ENCODE results near the gene HSH2D. TPM values are rescaled to one million over a fixed set of nuclear protein-coding genes. Genes with fewer than 3 reads are reported as not detected.
"Not testable (repeated sequence)": the region's sequence is repeated elsewhere in the genome, so short reads cannot be mapped to it uniquely, and the experiment has no call there.

The HSH2D gene
- 1 to 10 TPM in 1 of 8 experiments, under 1 TPM in 4, not detected in 3; 0.14 to 1.1 (median 0.36) TPM for total RNA-seq

- Histone ChIP-seq H3K27ac (no peak within 1 kb of the TSS), H3K4me3 (no peak within 1 kb of the TSS), H3K4me1 (replicated peaks in 1 of 2) (no peaks in the 10 kb centered on the region)
- 0 to 100% (median 67%) methylated on average over 1 to 5 of the region's 13 CpGs; no CpG with 5 or more reads in 3 of the 10 experiments for WGBS, 10 experiments
- ATAC-seq (replicated peaks in 6 of 8): no peak
- in situ Hi-C loops (cut with MboI; ENCODE audit: low pct_unique_long_range_greater_than_20kb in 2 of 9, low sequenced_read_pairs in 9 of 9, unreplicated experiment in 9 of 9): no loop called here
These were observed at the start of gene HSH2D for GRCh38 chr19:16143399-16144215. Gene HSH2D, plus strand, starts transcription at chr19:16143685. Its CDS starts 5,066 bp downstream, at chr19:16148751.

- ATAC-seq (replicated peaks in 6 of 8): no peak
- in situ Hi-C loops (cut with MboI; ENCODE audit: low pct_unique_long_range_greater_than_20kb in 2 of 9, low sequenced_read_pairs in 9 of 9, unreplicated experiment in 9 of 9): no loop called here
These were observed 49.0 kb upstream of the HSH2D start for GRCh38 chr19:16094360-16095070.

GRCh38 chr19:16095071-16095571 is 48.4 kb upstream of the HSH2D start:
- 63 to 100% (median 88%) methylated on average over 3 to 9 of the region's 13 CpGs; no CpG with 5 or more reads in 3 of the 10 experiments for WGBS, 10 experiments
- H3K4me3 ChIP-seq: no peak overlapping the region
- H3K4me1 ChIP-seq (replicated peaks in 1 of 2): no peaks in the 10 kb centered on the region
- in situ Hi-C loops (cut with MboI; ENCODE audit: low pct_unique_long_range_greater_than_20kb in 2 of 9, low sequenced_read_pairs in 9 of 9, unreplicated experiment in 9 of 9): no loop called here
- H3K27ac ChIP-seq: no peak overlapping the region
- no peak for ATAC-seq (replicated peaks in 6 of 8)

More at GRCh38 chr19:16094360-16095070, 49.0 kb upstream of the HSH2D start:
- WGBS, 10 experiments: 75 to 100% (median 97%) methylated on average over 1 to 8 of the region's 10 CpGs; no CpG with 5 or more reads in 1 of the 10 experiments
- Histone ChIP-seq H3K27ac (no peak overlapping the region), H3K4me1 (replicated peaks in 1 of 2) (no peaks in the 10 kb centered on the region), H3K4me3 (no peak overlapping the region)

- Histone ChIP-seq H3K4me1 (replicated peaks in 1 of 2) (no peaks in the 10 kb centered on the region), H3K27ac (no peak overlapping the region), H3K4me3 (no peak overlapping the region)
- ATAC-seq (replicated peaks in 6 of 8): no peak
- WGBS, 10 experiments: 70 to 100% (median 96%) methylated on average over 1 to 8 of the region's 10 CpGs; no CpG with 5 or more reads in 1 of the 10 experiments
- in situ Hi-C loops (cut with MboI; ENCODE audit: low pct_unique_long_range_greater_than_20kb in 2 of 9, low sequenced_read_pairs in 9 of 9, unreplicated experiment in 9 of 9): no loop called here
These were observed 47.1 kb upstream of the HSH2D start for GRCh38 chr19:16096280-16096855.

- no peak for ATAC-seq (replicated peaks in 6 of 8)
- H3K4me3 ChIP-seq: no peak overlapping the region
- 88 to 100% (median 99%) methylated on average over 1 to 6 of the region's 6 CpGs for WGBS, 10 experiments
- no peaks in the 10 kb centered on the region for H3K4me1 ChIP-seq (replicated peaks in 1 of 2)
- H3K27ac ChIP-seq: no peak overlapping the region
- in situ Hi-C loops (cut with MboI; ENCODE audit: low pct_unique_long_range_greater_than_20kb in 2 of 9, low sequenced_read_pairs in 9 of 9, unreplicated experiment in 9 of 9): no loop called here
These were observed 45.1 kb upstream of the HSH2D start for GRCh38 chr19:16098416-16098768.

GRCh38 chr19:16098821-16099220 is 44.7 kb upstream of the HSH2D start:
- Histone ChIP-seq H3K4me3 (no peak overlapping the region), H3K27ac (no peak overlapping the region), H3K4me1 (replicated peaks in 1 of 2) (no peaks in the 10 kb centered on the region)
- in situ Hi-C loops (cut with MboI; ENCODE audit: low pct_unique_long_range_greater_than_20kb in 2 of 9, low sequenced_read_pairs in 9 of 9, unreplicated experiment in 9 of 9): no loop called here
- no peak for ATAC-seq (replicated peaks in 6 of 8)
- 83 to 100% (median 89%) methylated on average over 1 to 4 of the region's 6 CpGs; no CpG with 5 or more reads in 3 of the 10 experiments for WGBS, 10 experiments

- ATAC-seq (replicated peaks in 6 of 8); in situ Hi-C loops (cut with MboI; ENCODE audit: low pct_unique_long_range_greater_than_20kb in 2 of 9, low sequenced_read_pairs in 9 of 9, unreplicated experiment in 9 of 9); H3K4me3 ChIP-seq; H3K4me1 ChIP-seq (replicated peaks in 1 of 2); H3K27ac ChIP-seq: not testable (repeated sequence)
- WGBS, 10 experiments: 65 to 100% (median 96%) methylated on average over 2 to 8 of the region's 8 CpGs; no CpG with 5 or more reads in 1 of the 10 experiments
These were observed 44.0 kb upstream of the HSH2D start for GRCh38 chr19:16099314-16099965.

GRCh38 chr19:16100524-16100923 is 43.0 kb upstream of the HSH2D start:
- H3K4me3 ChIP-seq: no peak overlapping the region
- no peak for ATAC-seq (replicated peaks in 6 of 8)
- H3K4me1 ChIP-seq (replicated peaks in 1 of 2): no peaks in the 10 kb centered on the region
- no peak overlapping the region for H3K27ac ChIP-seq
- WGBS, 10 experiments: 83 to 100% (median 100%) methylated on average over 1 to 4 of the region's 4 CpGs; no CpG with 5 or more reads in 5 of the 10 experiments
- in situ Hi-C loops (cut with MboI; ENCODE audit: low pct_unique_long_range_greater_than_20kb in 2 of 9, low sequenced_read_pairs in 9 of 9, unreplicated experiment in 9 of 9): no loop called here

- Histone ChIP-seq H3K4me3 (no peak overlapping the region), H3K4me1 (replicated peaks in 1 of 2) (no peaks in the 10 kb centered on the region), H3K27ac (no peak overlapping the region)
- in situ Hi-C loops (cut with MboI; ENCODE audit: low pct_unique_long_range_greater_than_20kb in 2 of 9, low sequenced_read_pairs in 9 of 9, unreplicated experiment in 9 of 9): no loop called here
- WGBS, 10 experiments: 77 to 100% (median 93%) methylated on average over 2 to 6 of the region's 6 CpGs; no CpG with 5 or more reads in 2 of the 10 experiments
- no peak for ATAC-seq (replicated peaks in 6 of 8)
These were observed 38.8 kb upstream of the HSH2D start for GRCh38 chr19:16104722-16105121.

GRCh38 chr19:16106121-16106520 is 37.4 kb upstream of the HSH2D start:
- no peak overlapping the region for H3K27ac ChIP-seq
- peak in 3 of 8 experiments; percentile 12 to 63 (median 45) for ATAC-seq (replicated peaks in 6 of 8)
- no peaks in the 10 kb centered on the region for H3K4me1 ChIP-seq (replicated peaks in 1 of 2)
- WGBS, 10 experiments: 0 to 23% (median 6%) methylated on average over 1 to 3 of the region's 3 CpGs; no CpG with 5 or more reads in 1 of the 10 experiments
- H3K4me3 ChIP-seq: no peak overlapping the region
- in situ Hi-C loops (cut with MboI; ENCODE audit: low pct_unique_long_range_greater_than_20kb in 2 of 9, low sequenced_read_pairs in 9 of 9, unreplicated experiment in 9 of 9): no loop called here

- 0 to 18% (median 0%) methylated on average over 1 to 10 of the region's 81 CpGs; no CpG with 5 or more reads in 4 of the 10 experiments for WGBS, 10 experiments
- peak; percentile 95 to 97 (median 96) for ATAC-seq (replicated peaks in 6 of 8)
- Histone ChIP-seq H3K4me3 (peak within 1 kb of the TSS; percentile 87 to 98 (median 91)), H3K27ac (peak within 1 kb of the TSS; percentile 74 to 89), H3K4me1 (replicated peaks in 1 of 2) (peaks cover 5 to 7% of the 10 kb centered on the region in 2 donors)
- in situ Hi-C loops (cut with MboI; ENCODE audit: low pct_unique_long_range_greater_than_20kb in 2 of 9, low sequenced_read_pairs in 9 of 9, unreplicated experiment in 9 of 9): no loop called here
These were observed 32.2 kb upstream of the HSH2D start, which contains the start of gene RAB8A for GRCh38 chr19:16111160-16111908. Gene RAB8A, plus strand, starts transcription at chr19:16111889. Its CDS starts 13 bp downstream, at chr19:16111902.

All from motor neuron (in vitro differentiated cells).